IMR-90 (cell line): ENCODE measurements around the gene AHDC1. TPM values are rescaled to one million over a fixed set of nuclear protein-coding genes. Genes with fewer than 3 reads are reported as not detected.

ENCODE experiments used
- BHLHE40 ChIP-seq: fragments of 150-350 bp; IDR thresholded peaks from 2 replicates; pipeline ENCODE4 v1.6.1; 2016; ENCODE audit warnings: mild to moderate bottlenecking, low read depth, low read length
- polyA plus RNA-seq, 3 experiments: library from polyadenylated mRNA; depleted of rRNA; stranded (reverse); fragments of >200 nt; gene quantifications; 2 replicates each; pipeline ENCODE4 v1.2.3, GENCODE V29; 2012; ENCODE audit warnings: low replicate concordance in 1 of 3
- total RNA-seq: library from RNA; depleted of rRNA; stranded (reverse); fragments of >200 nt; gene quantifications from 2 replicates; pipeline ENCODE4 v1.2.3, GENCODE V29; 2012
- TF ChIP-seq, protein P1 (sequence below): fragments of 150-350 bp; IDR thresholded peaks from 2 replicates; pipeline ENCODE4 v1.6.1; 2017; ENCODE audit warnings: mild to moderate bottlenecking, antibody characterized with exemption, low read length, low read depth

The AHDC1 gene
- total and polyA plus RNA-seq, 2 of the 4 experiments (the other 2 are of a cell fraction) = 2.0 to 11.6 TPM

DNA sequence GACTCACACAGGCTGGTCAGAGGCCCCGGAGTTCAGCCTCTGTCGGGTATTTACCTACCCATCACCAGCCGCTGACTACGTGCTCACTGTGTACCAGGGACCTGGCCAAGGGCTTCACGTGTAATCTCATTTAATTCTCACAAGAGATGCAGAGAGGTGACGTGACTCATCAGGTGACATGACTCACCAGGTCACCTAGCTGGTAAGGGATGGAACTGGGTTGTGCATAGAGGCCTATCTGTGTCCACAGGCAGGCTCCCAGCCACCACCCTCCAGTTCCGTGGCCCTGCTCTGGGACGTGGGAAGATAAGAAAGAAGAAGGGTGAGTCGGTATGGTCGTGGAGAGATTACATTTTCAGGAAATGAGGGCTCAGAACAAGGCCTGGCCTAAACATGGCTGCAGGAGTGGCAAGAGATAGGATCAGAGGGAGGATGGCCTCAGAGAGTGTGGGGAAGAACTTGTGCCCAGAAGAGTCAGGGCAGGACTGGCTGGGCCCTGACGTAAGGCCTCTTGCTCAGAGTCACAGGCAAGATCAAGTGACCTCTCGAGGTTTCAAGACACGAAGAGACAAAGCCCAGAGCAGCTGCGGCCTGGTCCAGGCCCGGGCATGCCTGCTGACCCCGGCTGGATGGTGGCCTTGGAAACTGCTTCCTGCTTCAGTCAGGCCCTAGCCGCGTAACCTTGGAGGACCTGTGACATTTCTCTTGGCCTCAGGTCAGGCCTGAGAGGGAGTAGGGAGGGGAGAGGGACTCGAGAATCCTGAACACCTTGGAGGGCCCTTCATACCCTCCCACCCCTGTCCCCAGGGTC is 61.3 kb downstream of the AHDC1 start (continued):
- TF ChIP-seq, protein P1, sequence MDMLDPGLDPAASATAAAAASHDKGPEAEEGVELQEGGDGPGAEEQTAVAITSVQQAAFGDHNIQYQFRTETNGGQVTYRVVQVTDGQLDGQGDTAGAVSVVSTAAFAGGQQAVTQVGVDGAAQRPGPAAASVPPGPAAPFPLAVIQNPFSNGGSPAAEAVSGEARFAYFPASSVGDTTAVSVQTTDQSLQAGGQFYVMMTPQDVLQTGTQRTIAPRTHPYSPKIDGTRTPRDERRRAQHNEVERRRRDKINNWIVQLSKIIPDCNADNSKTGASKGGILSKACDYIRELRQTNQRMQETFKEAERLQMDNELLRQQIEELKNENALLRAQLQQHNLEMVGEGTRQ = no peak
- peak; percentile 71 for TF ChIP-seq BHLHE40
